Fibroblast of villous mesenchyme (primary cell): Measurements from ENCODE around the gene PRDX6. TPM values are rescaled to one million over a fixed set of nuclear protein-coding genes. Genes with fewer than 3 reads are reported as not detected.
"Not testable (repeated sequence)": the region's sequence is repeated elsewhere in the genome, so short reads cannot be mapped to it uniquely, and the experiment has no call there.

Experiments used
- DNase-seq: peaks from one replicate; pipeline ENCODE4 v3.0.0-alpha.2; 2010; ENCODE audit warnings: low read depth
- H3K4me3 ChIP-seq: 2 replicates; pipeline ENCODE4 v1.5.1; 2011; ENCODE audit warnings: low read depth, mild to moderate bottlenecking, low read length
- CTCF ChIP-seq: IDR thresholded peaks from 2 replicates; pipeline ENCODE4 v1.5.1; 2012; ENCODE audit warnings: low read depth, mild to moderate bottlenecking, low read length; ENCODE audit not compliant: insufficient read depth
- total RNA-seq: library from RNA; depleted of rRNA; stranded (reverse); fragments of >200 nt; gene quantifications from 2 replicates; pipeline ENCODE4 v1.2.3, GENCODE V29; 2012

The PRDX6 gene
- total RNA-seq, 1 donor = 611 TPM

- TF ChIP-seq CTCF = no peak
- no peak overlapping the region for H3K4me3 ChIP-seq
Measured at GRCh38 chr1:173448945-173449344, 28.2 kb upstream of the PRDX6 start.

GRCh38 chr1:173451981-173452380, 25.2 kb upstream of the PRDX6 start:
- peak; percentile 28 for DNase-seq
- no peak for TF ChIP-seq CTCF
- H3K4me3 ChIP-seq = no peak overlapping the region

More at GRCh38 chr1:173448945-173449344, 28.2 kb upstream of the PRDX6 start:
- no peak for DNase-seq

- TF ChIP-seq CTCF = no peak
- peak; percentile 15 for DNase-seq
- no peak overlapping the region for H3K4me3 ChIP-seq
Measured at GRCh38 chr1:173453982-173454381, 23.2 kb upstream of the PRDX6 start.

GRCh38 chr1:173454966-173455524, 22.1 kb upstream of the PRDX6 start:
- no peak for TF ChIP-seq CTCF
- no peak overlapping the region for H3K4me3 ChIP-seq
- DNase-seq = no peak

- no peak for TF ChIP-seq CTCF
Measured at GRCh38 chr1:173459885-173460284, 17.2 kb upstream of the PRDX6 start.

GRCh38 chr1:173462666-173463065, 14.5 kb upstream of the PRDX6 start:
- not testable (repeated sequence) for DNase-seq, H3K4me3 ChIP-seq

More at GRCh38 chr1:173459885-173460284, 17.2 kb upstream of the PRDX6 start:
- H3K4me3 ChIP-seq = no peak overlapping the region
- DNase-seq = no peak

- not testable (repeated sequence) for H3K4me3 ChIP-seq, DNase-seq
Measured at GRCh38 chr1:173464185-173464584, 12.9 kb upstream of the PRDX6 start.

- TF ChIP-seq CTCF = no peak
- H3K4me3 ChIP-seq = no peak overlapping the region
- DNase-seq = no peak
Measured at GRCh38 chr1:173467426-173467825, 9.7 kb upstream of the PRDX6 start.
